MM.1S (cell line): ENCODE results near the gene FARSB.

ENCODE experiments used
- DNase-seq: peaks from one replicate; pipeline ENCODE4 v3.0.0-alpha.2; 2015
- H2AFZ ChIP-seq: fragments of 300-600 bp; sonication (generic); 2 replicates; pipeline ENCODE4 v1.6.0; 2016; ENCODE audit warnings: antibody characterized with exemption, low read length
- H3F3A ChIP-seq: fragments of 300-600 bp; sonication (generic); 2 replicates; pipeline ENCODE4 v1.6.1; 2016; ENCODE audit warnings: mild to moderate bottlenecking, antibody characterized with exemption, low read length, moderate library complexity, mixed read lengths; ENCODE audit not compliant: insufficient read depth
- H3K27ac ChIP-seq: fragments of 300-600 bp; sonication (generic); 2 replicates; pipeline ENCODE4 v1.5.1; 2016; ENCODE audit warnings: mild to moderate bottlenecking, low read length
- H3K27me3 ChIP-seq: fragments of 300-600 bp; sonication (generic); replicated peaks from 2 replicates; pipeline ENCODE4 v1.6.0; 2016; ENCODE audit warnings: low read length; ENCODE audit not compliant: insufficient read depth
- H3K36me3 ChIP-seq: fragments of 300-600 bp; sonication (generic); replicated peaks from 2 replicates; pipeline ENCODE4 v1.6.1; 2016; ENCODE audit warnings: mild to moderate bottlenecking, low read length, mixed read lengths; ENCODE audit not compliant: insufficient read depth
- H3K4me1 ChIP-seq: fragments of 300-600 bp; sonication (generic); 2 replicates; pipeline ENCODE4 v1.6.1; 2016; ENCODE audit warnings: low read length, mixed read lengths
- H3K4me2 ChIP-seq: fragments of 300-600 bp; sonication (generic); 2 replicates; pipeline ENCODE4 v1.6.0; 2016; ENCODE audit warnings: low read depth, low read length
- H3K4me3 ChIP-seq: fragments of 300-600 bp; sonication (generic); 2 replicates; pipeline ENCODE4 v1.5.1; 2016; ENCODE audit warnings: low read length, mixed read lengths
- H3K79me2 ChIP-seq: fragments of 300-600 bp; sonication (generic); 2 replicates; pipeline ENCODE4 v1.6.1; 2016; ENCODE audit warnings: mixed run types, low read length, mixed read lengths
- H3K9ac ChIP-seq: fragments of 300-600 bp; sonication (generic); 2 replicates; pipeline ENCODE4 v1.6.1; 2016; ENCODE audit warnings: low read length, mixed read lengths
- H3K9me2 ChIP-seq: fragments of 300-600 bp; sonication (generic); replicated peaks from 2 replicates; pipeline ENCODE4 v1.6.1; 2016; ENCODE audit warnings: mild to moderate bottlenecking, low read length, mixed read lengths; ENCODE audit not compliant: insufficient read depth
- H3K9me3 ChIP-seq: fragments of 300-600 bp; sonication (generic); replicated peaks from 2 replicates; pipeline ENCODE4 v1.6.1; 2016; ENCODE audit warnings: mild to moderate bottlenecking, low read length, mixed read lengths; ENCODE audit not compliant: insufficient read depth
- H4K20me1 ChIP-seq: fragments of 300-600 bp; sonication (generic); 2 replicates; pipeline ENCODE4 v1.6.1; 2016; ENCODE audit warnings: mild to moderate bottlenecking, low read length, moderate library complexity, mixed read lengths; ENCODE audit not compliant: insufficient read depth
- CTCF ChIP-seq: fragments of 300-600 bp; sonication (generic); IDR thresholded peaks from 2 replicates; pipeline ENCODE4 v1.5.1; 2016; ENCODE audit warnings: antibody characterized with exemption, low read length, mixed read lengths
- EZH2 ChIP-seq: fragments of 300-600 bp; sonication (generic); optimal IDR thresholded peaks from 2 replicates; pipeline ENCODE3; 2017; ENCODE audit warnings: low read depth, mild to moderate bottlenecking, antibody characterized with exemption, low read length, mixed read lengths
- EZH2phosphoT487 ChIP-seq: fragments of 300-600 bp; sonication (generic); IDR thresholded peaks from 2 replicates; pipeline ENCODE4 v1.6.1; 2018; ENCODE audit warnings: antibody characterized with exemption, low read length

Gene FARSB

GRCh38 chr2:222577341-222577740, 78.6 kb downstream of the FARSB start:
- Histone ChIP-seq H3K4me2 (no peak overlapping the region), H3K4me1 (peaks cover 47% of the 10 kb centered on the region), H4K20me1 (no peaks in the 10 kb centered on the region)

GRCh38 chr2:222576171-222577081, 79.5 kb downstream of the FARSB start:
- Histone ChIP-seq H3K4me2 (no peak overlapping the region), H2AFZ (no peak overlapping the region), H3K27ac (no peak overlapping the region), H3K27me3 (no peaks in the 10 kb centered on the region), H3K4me3 (no peak overlapping the region), H3K4me1 (peaks cover 41% of the 10 kb centered on the region), H3K79me2 (peaks cover 69% of the 10 kb centered on the region), H3K36me3 (peaks cover 2% of the 10 kb centered on the region), H3K9me3 (no peaks in the 10 kb centered on the region), H3K9me2 (no peaks in the 10 kb centered on the region), H4K20me1 (no peaks in the 10 kb centered on the region), H3K9ac (no peak overlapping the region), H3F3A (peaks cover 20% of the 10 kb centered on the region)
- TF ChIP-seq EZH2phosphoT487 (no peak), CTCF (no peak)
- no peak for DNase-seq

More at GRCh38 chr2:222577341-222577740, 78.6 kb downstream of the FARSB start:
- Histone ChIP-seq H3K27ac (no peak overlapping the region), H3K36me3 (no peaks in the 10 kb centered on the region; the same call in 1 of the 2 replicates), H3K9me3 (no peaks in the 10 kb centered on the region), H3F3A (peaks cover 17% of the 10 kb centered on the region), H3K9ac (no peak overlapping the region), H3K27me3 (no peaks in the 10 kb centered on the region), H3K79me2 (peaks cover 74% of the 10 kb centered on the region), H3K9me2 (no peaks in the 10 kb centered on the region), H2AFZ (no peak overlapping the region), H3K4me3 (no peak overlapping the region)
- DNase-seq: no peak
- TF ChIP-seq EZH2phosphoT487 (no peak), EZH2 (no peak), CTCF (no peak)

- Histone ChIP-seq H3K9ac (no peak overlapping the region), H3K27me3 (no peaks in the 10 kb centered on the region), H3K36me3 (peaks cover 6% of the 10 kb centered on the region), H3K9me3 (no peaks in the 10 kb centered on the region), H3K9me2 (no peaks in the 10 kb centered on the region), H3F3A (peaks cover 20% of the 10 kb centered on the region), H3K79me2 (peaks cover 63% of the 10 kb centered on the region), H3K4me2 (no peak overlapping the region), H3K4me3 (no peak overlapping the region), H2AFZ (no peak overlapping the region), H3K27ac (no peak overlapping the region), H4K20me1 (no peaks in the 10 kb centered on the region), H3K4me1 (peaks cover 34% of the 10 kb centered on the region)
- DNase-seq: no peak
- TF ChIP-seq EZH2: no peak
- no peak for TF ChIP-seq CTCF
These were observed 80.3 kb downstream of the FARSB start for GRCh38 chr2:222575618-222576017.
